CD4-positive, alpha-beta T cell treated with Interleukin-4 for 1 hour (primary cell): ENCODE data around the gene ZNF469.
A peak's percentile ranks its signal among the peaks of the same experiment; 100 is the strongest.

Experiments used
- DNase-seq, 2 donors: peaks; one replicate each; pipeline ENCODE4 v3.0.0-alpha.2; 2020 to 2022

The ZNF469 gene

DNA sequence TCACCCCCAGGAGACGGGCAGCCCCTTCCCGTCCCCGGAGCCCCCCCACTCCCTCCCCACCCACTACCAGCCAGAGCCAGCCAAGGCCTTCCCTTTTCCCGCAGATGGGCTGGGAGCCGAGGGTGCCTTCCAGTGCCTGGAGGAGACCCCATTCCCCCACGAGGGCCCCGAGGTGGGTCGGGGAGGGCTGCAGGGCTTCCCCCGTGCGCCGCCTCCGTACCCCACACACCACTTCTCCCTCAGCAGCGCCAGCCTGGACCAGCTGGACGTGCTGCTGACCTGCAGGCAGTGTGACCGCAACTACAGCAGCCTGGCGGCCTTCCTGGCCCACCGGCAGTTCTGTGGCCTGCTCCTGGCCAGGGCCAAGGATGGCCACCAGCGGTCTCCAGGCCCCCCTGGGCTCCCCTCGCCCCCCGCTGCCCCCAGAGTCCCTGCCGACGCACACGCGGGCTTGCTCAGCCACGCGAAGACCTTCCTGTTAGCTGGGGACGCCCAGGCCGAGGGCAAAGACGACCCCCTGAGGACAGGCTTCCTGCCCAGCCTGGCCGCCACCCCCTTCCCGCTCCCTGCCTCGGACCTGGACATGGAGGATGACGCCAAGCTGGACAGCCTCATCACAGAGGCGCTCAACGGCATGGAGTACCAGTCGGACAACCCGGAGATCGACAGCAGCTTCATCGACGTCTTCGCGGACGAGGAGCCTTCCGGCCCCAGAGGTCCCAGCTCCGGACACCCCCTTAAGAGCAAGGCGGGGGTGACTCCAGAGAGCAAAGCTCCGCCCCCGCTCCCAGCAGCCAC lies 46.8 kb downstream of the ZNF469 start:
- DNase-seq: no peak

DNA sequence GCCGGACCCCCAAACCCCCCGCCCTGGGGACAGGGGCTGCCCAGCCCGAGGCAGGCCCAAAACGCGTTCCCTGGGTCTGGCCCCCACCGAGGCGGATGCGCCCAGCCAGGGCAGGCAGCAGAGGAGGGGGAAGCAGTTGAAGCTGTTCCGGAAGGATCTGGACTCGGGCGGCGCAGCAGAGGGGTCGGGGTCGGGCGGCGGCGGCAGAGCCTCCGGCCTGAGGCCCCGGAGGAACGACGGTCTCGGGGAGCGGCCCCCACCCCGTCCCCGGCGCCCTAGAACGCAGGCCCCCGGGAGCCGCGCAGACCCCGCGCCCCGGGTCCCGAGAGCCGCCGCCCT lies 47.4 kb downstream of the ZNF469 start:
- DNase-seq: no peak

DNA sequence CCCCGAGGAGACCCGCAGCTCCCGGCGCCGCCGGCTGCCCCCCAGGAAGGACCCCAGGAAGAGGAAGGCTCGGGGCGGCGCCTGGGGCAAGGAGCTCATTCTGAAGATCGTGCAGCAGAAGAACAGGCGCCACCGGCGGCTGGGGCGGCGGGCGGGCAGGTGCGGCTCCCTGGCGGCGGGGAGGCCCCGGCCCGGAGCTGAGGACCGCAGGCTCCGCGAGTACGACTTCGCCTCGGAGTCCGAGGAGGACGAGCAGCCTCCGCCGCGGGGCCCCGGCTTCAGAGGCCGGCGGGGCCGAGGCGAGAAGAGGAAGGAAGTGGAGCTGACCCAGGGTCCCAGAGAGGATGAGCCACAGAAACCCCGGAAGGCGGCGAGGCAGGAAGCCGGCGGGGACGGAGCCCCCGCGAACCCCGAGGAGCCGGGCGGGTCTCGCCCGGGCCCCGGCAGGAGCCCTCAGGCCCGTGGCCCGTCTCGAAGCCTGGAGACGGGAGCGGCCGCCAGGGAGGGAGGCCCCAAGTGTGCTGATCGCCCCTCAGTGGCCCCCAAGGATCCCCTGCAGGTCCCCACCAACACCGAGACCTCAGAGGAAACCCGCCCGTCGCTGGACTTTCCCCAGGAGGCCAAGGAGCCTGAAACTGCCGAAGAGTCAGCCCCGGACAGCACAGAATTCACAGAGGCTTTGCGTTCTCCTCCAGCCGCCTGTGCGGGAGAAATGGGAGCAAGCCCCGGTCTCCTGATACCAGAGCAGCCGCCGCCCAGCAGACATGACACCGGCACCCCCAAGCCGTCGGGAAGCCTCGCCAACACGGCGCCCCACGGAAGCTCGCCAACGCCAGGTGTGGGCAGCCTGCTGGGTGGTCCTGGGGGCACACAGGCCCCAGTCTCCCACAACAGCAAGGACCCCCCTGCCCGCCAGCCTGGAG lies 48.0 kb downstream of the ZNF469 start:
- DNase-seq: peak; percentile 26 to 40

DNA sequence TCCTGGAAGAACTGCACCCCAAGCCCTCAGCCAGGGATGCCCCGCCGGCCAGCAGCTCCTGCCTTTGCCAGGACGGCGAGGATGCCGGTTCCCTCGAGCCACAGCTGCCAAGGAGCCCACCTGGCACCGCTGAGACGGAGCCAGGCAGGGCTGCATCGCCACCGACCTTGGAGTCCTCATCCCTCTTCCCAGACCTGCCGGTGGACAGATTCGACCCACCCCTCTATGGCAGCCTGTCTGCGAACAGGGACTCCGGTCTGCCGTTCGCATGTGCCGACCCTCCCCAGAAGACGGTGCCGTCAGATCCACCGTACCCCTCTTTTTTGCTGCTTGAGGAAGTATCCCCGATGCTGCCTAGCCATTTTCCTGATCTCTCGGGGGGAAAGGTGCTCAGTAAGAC lies 48.9 kb downstream of the ZNF469 start:
- DNase-seq: no peak

DNA sequence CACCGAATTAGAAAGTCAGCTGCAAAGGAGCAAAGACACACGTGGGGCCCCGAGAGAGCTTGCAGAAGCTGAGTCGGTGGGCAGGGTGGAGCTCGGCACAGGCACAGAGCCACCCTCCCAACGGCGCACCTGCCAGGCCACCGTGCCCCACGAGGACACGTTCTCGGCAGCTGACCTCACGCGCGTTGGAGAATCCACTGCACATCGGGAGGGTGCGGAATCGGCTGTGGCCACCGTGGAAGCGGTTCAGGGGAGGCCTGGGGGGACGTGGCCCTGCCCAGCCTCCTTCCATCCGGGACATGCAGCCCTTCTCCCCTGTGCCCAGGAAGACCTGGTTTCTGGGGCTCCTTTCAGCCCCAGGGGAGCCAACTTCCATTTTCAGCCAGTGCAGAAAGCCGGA lies 49.4 kb downstream of the ZNF469 start:
- no peak for DNase-seq
